GM12872 (cell line): Measurements from ENCODE around the gene THG1L.

ENCODE experiments used
- CTCF ChIP-seq: IDR thresholded peaks from 3 replicates; pipeline ENCODE4 v1.5.1; 2011; ENCODE audit warnings: low read depth, mild to moderate bottlenecking, low read length, moderate library complexity; ENCODE audit not compliant: insufficient read depth

THG1L gene

GRCh38 chr5:157740229-157740610 is 9.0 kb downstream of the THG1L start:
- peak; percentile 58; the same call in 2 of the 3 replicates for TF ChIP-seq CTCF

DNA sequence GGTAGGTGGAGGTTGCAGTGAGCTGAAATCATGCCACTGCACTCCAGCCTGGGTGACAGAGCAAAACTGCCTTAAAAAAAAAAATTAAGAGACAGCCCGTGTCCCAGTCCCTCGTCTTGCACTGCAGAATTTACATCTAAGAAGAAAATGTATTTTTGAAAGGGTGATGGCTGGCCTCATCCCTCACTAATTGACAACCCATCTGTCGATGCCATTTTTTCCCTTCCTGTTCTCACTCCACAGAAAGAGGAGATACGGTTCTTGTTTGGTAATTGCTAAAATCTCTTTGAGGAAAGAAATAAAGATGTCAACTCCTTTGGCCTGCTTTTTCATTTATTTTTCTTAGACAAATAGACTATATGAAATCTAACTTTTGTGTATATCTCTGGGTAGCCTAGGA is 9.9 kb downstream of the THG1L start:
- no peak for TF ChIP-seq CTCF

DNA sequence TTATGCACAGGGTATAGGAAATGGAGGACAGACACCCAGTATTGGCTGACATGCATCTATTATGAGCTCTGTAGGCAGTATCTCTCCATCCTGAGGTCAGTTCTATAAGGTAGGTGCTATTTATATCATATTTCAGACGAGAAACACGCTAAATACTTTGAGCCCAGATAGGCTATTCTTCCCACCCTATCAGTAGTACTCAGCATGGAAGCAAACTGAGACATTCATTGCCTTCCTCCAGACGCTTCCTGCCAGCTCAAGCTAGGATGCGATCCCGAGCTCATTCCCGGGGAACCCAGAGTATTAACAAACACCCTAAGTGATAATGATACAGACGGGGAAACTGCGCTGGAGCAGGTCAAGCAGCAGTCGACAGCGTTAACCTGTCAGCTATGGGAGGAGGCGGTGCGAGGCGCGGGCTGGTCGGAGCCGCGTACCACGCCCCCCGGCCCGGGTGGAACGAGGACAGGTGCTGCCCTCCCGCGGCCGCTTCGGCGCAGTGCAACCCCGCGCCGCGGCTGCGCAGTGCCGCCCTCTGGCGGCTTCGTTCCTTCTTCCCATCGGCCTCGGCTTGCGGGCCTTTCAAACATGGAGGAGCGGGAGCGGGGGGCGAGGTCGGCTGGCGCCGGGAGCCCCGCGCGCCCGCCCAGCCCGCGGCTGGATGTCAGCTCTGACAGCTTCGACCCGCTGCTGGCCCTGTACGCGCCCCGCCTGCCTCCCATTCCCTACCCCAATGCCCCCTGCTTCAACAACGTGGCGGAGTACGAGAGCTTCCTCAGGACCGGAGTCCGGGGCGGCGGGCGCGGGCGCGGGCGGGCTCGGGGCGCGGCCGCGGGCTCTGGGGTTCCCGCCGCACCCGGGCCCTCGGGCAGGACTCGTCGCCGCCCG is 12.2 kb downstream of the THG1L start, which contains the start of gene LSM11:
TSS of gene LSM11 (plus strand) at position 550 of the 888 bp plus-strand sequence. CDS start at position 589, 39 bp downstream.
- peak; percentile 99 for TF ChIP-seq CTCF

GRCh38 chr5:157744051-157745011 is 13.1 kb downstream of the THG1L start:
- no peak for TF ChIP-seq CTCF

- TF ChIP-seq CTCF: no peak
Measured at GRCh38 chr5:157745041-157745456, 13.8 kb downstream of the THG1L start.

DNA sequence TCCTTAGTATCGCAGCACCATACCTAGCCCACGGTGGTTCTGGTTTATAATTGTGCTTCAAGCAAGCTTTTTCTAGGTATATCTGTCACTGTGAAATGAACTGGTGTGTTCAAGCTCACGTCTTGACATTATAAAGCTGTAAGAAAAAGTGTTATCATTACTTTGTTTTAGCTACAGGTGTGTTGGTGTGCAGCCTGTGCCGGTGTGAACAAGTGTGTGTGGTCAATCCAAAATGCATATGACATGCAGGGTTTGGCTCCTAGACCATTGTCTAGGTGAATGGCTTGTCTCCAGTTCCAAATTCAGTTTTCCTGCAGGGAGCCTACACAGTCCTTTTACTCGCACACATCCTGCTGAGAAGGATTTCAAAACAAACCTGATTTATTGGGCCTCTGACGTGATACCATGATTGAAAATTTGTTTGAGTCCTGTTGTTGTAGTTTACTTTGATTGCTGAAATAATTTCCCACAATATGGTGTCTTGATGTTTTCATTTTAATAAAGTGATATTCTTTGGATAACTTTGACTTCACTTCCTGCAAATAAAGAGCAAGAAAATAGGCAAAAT is 16.0 kb downstream of the THG1L start:
- no peak for TF ChIP-seq CTCF
